ENCODE data around the gene TMA16. TPM values are rescaled to one million over a fixed set of nuclear protein-coding genes. Genes with fewer than 3 reads are reported as not detected.

Gene TMA16
- total RNA-seq, 6 donors from 2014 or later: 11.3 to 25.2 (median 17.7) TPM

GRCh38 chr4:163548481-163549243 is 54.2 kb downstream of the TMA16 start:
- 48 to 49% methylated on average over 10 of the region's 10 CpGs for WGBS, 2 donors

DNA sequence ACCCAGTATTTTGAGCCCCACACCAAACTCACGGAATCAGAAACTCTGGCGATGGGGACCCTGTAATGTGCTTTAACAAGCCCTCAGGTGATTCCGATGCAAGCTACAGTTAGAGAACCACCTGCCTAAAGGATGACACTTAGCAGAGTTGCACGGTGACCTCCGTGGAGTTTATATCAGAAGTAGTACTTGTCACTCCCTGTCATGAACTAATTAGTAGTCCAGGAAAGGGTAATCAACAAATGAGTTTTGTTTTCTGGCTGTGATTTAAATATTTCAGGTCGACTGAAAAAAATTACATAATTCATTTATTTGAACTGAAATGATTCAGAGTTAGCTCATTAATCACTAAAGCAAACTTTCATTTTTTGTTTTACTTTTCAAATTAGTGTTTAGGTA is 56.4 kb downstream of the TMA16 start:
- no peaks in the 10 kb centered on the region for H3K27me3 ChIP-seq
- no peak for DNase-seq
- H3K36me3 ChIP-seq: no peaks in the 10 kb centered on the region
- 65 to 66% methylated on average over 6 of the region's 6 CpGs for WGBS, 2 donors
- H3K4me3 ChIP-seq: no peak overlapping the region
- peaks cover 0 to 5% (median 4%) of the 10 kb centered on the region in 4 donors for H3K4me1 ChIP-seq
- no peak overlapping the region for H3K27ac ChIP-seq
- no peak for ATAC-seq (ENCODE audit: low FRiP score in 2 of 2)
- TF ChIP-seq, protein P1, sequence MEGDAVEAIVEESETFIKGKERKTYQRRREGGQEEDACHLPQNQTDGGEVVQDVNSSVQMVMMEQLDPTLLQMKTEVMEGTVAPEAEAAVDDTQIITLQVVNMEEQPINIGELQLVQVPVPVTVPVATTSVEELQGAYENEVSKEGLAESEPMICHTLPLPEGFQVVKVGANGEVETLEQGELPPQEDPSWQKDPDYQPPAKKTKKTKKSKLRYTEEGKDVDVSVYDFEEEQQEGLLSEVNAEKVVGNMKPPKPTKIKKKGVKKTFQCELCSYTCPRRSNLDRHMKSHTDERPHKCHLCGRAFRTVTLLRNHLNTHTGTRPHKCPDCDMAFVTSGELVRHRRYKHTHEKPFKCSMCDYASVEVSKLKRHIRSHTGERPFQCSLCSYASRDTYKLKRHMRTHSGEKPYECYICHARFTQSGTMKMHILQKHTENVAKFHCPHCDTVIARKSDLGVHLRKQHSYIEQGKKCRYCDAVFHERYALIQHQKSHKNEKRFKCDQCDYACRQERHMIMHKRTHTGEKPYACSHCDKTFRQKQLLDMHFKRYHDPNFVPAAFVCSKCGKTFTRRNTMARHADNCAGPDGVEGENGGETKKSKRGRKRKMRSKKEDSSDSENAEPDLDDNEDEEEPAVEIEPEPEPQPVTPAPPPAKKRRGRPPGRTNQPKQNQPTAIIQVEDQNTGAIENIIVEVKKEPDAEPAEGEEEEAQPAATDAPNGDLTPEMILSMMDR (IDR thresholded peaks at IDR 0.05): no peak
- no peak for TF ChIP-seq POLR2A (IDR thresholded peaks at IDR 0.05)
- TF ChIP-seq POLR2AphosphoS5 (IDR thresholded peaks at IDR 0.05): no peak
- no peak for TF ChIP-seq EP300 (IDR thresholded peaks at IDR 0.05)
- no peaks in the 10 kb centered on the region for H3K9me3 ChIP-seq

More at GRCh38 chr4:163548481-163549243, 54.2 kb downstream of the TMA16 start:
- Histone ChIP-seq H3K9me3 (no peaks in the 10 kb centered on the region), H3K36me3 (no peaks in the 10 kb centered on the region), H3K27ac (no peak overlapping the region), H3K4me1 (peaks cover 0 to 10% (median 5%) of the 10 kb centered on the region in 4 donors), H3K27me3 (no peaks in the 10 kb centered on the region), H3K4me3 (no peak overlapping the region)
- ATAC-seq (ENCODE audit: low FRiP score in 2 of 2): peak in 1 of 2 donors; percentile 67
- TF ChIP-seq POLR2AphosphoS5 (IDR thresholded peaks at IDR 0.05): no peak
- TF ChIP-seq, protein P1 (IDR thresholded peaks at IDR 0.05): peak; percentile 29 to 74 (median 60)
- DNase-seq: no peak

DNA sequence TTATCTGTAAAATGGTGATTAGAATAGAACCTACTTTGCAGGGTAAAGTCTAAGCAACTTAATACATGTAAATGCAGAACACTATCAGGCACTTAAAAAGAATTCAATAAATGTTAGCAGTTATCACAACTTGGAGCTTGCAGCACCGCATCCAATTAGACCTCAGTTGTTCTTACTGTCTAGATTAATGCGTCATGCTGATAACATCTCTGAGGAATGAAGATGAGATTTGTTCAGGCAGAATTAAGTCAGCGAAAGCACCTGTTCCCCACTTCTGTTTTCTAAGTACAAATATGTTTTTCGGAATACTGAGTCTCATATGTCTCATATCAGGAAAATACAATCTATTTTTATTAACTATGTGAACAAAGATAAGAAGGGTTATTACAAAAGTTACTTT is 58.7 kb downstream of the TMA16 start:
- Histone ChIP-seq H3K9me3 (no peaks in the 10 kb centered on the region), H3K27ac (no peak overlapping the region), H3K27me3 (no peaks in the 10 kb centered on the region), H3K4me1 (peaks cover 7 to 18% (median 14%) of the 10 kb centered on the region in 4 donors), H3K36me3 (no peaks in the 10 kb centered on the region), H3K4me3 (no peak overlapping the region)
- ATAC-seq (ENCODE audit: low FRiP score in 2 of 2): no peak
- 82 to 89% methylated on average over 4 of the region's 4 CpGs for WGBS, 2 donors
- TF ChIP-seq POLR2AphosphoS5 (IDR thresholded peaks at IDR 0.05): no peak
- TF ChIP-seq POLR2A (IDR thresholded peaks at IDR 0.05): no peak
- TF ChIP-seq, protein P1 (IDR thresholded peaks at IDR 0.05): no peak
- TF ChIP-seq EP300 (IDR thresholded peaks at IDR 0.05): no peak
- DNase-seq: no peak

DNA sequence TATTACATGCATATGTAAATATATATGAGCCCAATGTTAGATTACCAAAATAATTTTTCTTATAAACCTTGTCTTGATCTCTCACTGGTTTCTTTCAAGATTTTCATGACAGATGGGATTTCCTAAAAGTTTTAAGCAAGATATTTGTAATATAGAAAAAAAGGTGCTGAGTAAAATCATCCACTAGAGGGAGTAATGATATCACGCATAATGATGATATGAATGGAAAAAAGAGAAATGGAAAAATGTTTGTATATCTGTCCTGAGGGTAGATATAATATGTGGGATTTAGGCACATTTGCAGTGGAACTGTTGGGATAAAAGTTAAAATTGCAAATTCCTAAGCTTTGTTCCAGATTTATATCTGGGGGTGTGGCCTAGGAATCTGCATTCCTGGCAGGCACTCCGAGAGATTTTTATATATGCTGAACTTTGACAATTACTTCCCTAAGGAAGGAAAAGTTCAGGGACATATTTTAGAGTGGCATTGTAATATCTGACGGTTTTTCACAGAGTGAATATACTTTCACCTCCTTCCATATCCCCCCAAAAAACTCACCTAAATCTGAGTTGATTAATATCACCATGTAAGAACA is 60.5 kb downstream of the TMA16 start:
- Histone ChIP-seq H3K9me3 (no peaks in the 10 kb centered on the region), H3K27me3 (no peaks in the 10 kb centered on the region), H3K4me1 (peaks cover 19 to 29% (median 23%) of the 10 kb centered on the region in 4 donors), H3K36me3 (no peaks in the 10 kb centered on the region), H3K4me3 (no peak overlapping the region), H3K27ac (no peak overlapping the region)
- TF ChIP-seq EP300 (IDR thresholded peaks at IDR 0.05) (no peak), POLR2AphosphoS5 (IDR thresholded peaks at IDR 0.05) (no peak), POLR2A (IDR thresholded peaks at IDR 0.05) (no peak)
- TF ChIP-seq, protein P1 (IDR thresholded peaks at IDR 0.05): peak in 5 of 6 experiments; percentile 32 to 51 (median 50)
- ATAC-seq (ENCODE audit: low FRiP score in 2 of 2) (no peak), DNase-seq (no peak)
- 26 to 31% methylated on average over 3 of the region's 3 CpGs for WGBS, 2 donors

Measured in upper lobe of left lung (tissue), 6 donors.